HG03521 (cell line): ENCODE measurements around the gene MYO18B.

Source experiments
- ATAC-seq: cut with Tn5 transposase; IDR thresholded peaks from one replicate; pipeline ENCODE4 v1.9.1; 2021; ENCODE audit warnings: mild to moderate bottlenecking, moderate library complexity; ENCODE audit not compliant: unreplicated experiment

Gene MYO18B

GRCh38 chr22:25845985-25846745 is 104.2 kb downstream of the MYO18B start:
- no peak for ATAC-seq

- ATAC-seq, result no peak
Measured at GRCh38 chr22:25847451-25847850, 105.5 kb downstream of the MYO18B start.

GRCh38 chr22:25848954-25849353 is 107.0 kb downstream of the MYO18B start:
- ATAC-seq, result no peak

DNA sequence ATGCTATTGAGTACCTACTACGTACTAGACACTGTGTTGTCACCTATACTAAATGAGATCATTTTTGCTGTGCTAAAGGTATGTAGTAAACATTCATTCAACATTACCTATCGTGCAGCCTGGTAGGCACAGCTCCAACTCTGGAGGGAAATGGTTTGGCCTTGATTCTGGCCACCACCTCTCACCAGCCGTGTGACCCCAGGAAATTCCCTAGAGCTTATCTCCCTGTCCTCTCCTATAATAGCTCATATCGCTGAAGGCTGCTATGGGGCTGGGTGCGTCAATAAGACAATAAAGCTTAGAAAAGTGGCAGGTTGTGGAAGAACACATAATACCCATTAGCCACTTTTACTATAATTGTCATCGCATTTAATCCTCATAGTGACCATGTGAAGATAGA is 107.5 kb downstream of the MYO18B start:
- ATAC-seq, result no peak

- ATAC-seq, result no peak
Measured at GRCh38 chr22:25852223-25852622, 110.2 kb downstream of the MYO18B start.

- no peak for ATAC-seq
Measured at GRCh38 chr22:25853078-25853477, 111.1 kb downstream of the MYO18B start.

- no peak for ATAC-seq
Measured at GRCh38 chr22:25853501-25854284, 111.7 kb downstream of the MYO18B start.

- no peak for ATAC-seq
Measured at GRCh38 chr22:25869771-25870170, 127.8 kb downstream of the MYO18B start.

- ATAC-seq, result no peak
Measured at GRCh38 chr22:25874327-25874726, 132.3 kb downstream of the MYO18B start.

- no peak for ATAC-seq
Measured at GRCh38 chr22:25875461-25875860, 133.5 kb downstream of the MYO18B start.

- no peak for ATAC-seq
Measured at GRCh38 chr22:25876871-25877270, 134.9 kb downstream of the MYO18B start.

DNA sequence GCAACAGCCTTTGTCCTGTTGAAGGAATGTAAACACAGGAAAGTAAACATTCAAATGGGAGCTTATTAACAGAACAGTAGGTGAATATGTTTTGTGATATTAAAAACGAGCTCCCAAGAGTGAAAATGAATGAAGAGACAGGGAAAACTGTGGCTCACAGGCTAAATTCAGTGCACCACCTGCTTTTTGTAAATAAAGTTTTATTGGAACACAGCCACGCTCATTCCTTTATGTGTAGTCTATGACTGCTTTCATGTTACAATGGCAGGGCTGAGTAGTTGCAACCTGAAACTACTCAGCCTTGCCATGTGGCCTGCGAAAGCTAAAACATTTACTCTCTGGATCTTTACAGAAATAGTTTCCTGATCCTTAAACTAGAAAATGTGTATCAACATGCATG is 136.9 kb downstream of the MYO18B start:
- ATAC-seq, result no peak

GRCh38 chr22:25880524-25880923 is 138.5 kb downstream of the MYO18B start:
- no peak for ATAC-seq

- no peak for ATAC-seq
Measured at GRCh38 chr22:25881210-25881755, 139.3 kb downstream of the MYO18B start.

- no peak for ATAC-seq
Measured at GRCh38 chr22:25882360-25882759, 140.4 kb downstream of the MYO18B start.

DNA sequence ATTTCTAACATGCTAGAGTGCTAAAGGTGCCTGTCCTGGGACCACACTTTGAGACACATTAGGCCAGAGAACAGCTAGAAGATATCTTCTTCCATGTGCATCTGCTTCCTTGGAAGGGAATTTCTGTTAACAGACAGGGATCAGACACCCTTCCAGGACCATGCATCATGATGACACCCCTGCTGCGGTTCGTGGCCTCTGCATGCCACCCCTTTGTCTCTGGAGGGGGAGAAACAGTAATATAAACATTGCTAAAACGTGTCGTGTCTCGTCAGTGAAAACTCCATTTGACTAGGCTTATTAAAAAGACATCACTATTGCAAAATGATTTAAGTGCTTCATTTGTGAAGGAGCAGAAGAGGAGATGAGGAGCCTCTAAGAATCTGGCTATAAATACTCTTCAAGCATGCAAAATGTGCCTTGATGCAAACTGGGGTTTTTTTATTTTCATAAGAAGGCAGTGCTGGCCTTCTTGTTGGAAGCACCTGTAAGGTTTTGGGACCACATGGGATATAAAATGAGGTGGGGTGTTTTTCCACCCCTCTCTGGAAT is 141.6 kb downstream of the MYO18B start:
- no peak for ATAC-seq

DNA sequence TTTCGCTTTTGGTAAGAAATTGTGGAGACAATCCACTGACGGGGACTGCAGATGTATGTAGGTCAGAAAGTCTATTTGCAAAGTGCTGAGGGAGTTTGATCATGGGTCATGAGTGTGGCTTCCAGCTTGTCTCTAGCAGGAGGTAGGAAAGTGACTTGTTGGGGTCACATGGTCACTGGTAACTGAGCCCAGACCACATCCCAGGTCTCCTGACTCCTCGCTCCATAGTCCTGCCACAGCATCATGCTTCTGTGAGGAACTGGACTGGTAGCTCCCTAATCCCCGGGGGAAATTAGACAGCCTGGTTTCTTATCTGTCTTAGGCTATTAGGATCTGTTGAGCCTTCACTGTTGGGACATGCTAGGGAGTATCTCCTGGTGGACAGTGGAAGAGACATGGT is 142.1 kb downstream of the MYO18B start:
- ATAC-seq, result no peak

DNA sequence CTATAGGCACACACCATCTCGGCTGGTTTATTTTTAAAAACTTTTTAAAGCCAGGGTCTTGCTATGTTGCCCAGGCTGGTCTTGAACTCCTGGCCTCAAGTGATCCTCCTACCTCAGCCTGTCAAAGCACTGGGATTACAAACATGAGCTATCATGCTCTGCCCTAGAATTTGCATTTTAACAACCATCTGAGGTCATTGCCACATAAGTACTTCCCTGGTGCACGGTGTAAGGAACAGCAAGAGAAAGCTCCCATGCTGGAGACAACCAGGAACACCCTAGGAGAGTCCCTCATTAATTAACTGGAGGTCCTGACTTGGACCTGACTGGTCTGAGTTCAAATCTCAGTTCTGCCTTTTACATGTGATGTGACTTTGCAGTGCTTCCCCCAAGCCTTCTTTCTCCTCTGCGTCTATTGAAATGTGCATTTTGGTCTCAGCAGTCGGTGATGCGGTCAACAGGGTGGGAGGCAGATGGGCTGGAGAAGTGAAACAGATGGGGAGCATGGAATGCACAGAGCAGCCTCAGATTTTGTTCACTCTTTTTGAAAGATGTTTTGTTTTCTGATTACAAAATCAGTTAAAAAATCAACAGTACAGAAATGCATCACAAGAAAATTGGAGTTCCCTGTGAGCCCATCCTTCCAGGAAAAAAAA is 146.5 kb downstream of the MYO18B start:
- ATAC-seq, result no peak

DNA sequence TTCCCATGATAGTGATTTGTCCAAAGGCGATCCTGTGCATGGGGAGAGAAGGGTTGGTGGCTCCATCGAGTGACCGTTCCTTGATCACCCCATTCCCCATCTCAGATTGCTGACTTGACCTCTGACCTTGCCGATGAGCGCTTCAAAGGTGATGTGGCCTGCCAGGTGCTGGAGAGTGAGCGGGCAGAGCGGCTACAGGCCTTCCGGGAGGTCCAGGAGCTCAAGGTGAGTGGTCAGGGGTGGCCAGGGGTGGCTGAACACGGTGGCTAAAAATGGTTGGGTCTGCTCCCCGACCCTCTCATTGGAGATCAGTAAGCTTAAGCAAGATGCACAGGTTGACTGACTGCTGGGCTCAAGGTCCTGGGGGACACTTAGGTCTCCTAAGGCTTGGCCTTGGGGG is 148.7 kb downstream of the MYO18B start:
- no peak for ATAC-seq

DNA sequence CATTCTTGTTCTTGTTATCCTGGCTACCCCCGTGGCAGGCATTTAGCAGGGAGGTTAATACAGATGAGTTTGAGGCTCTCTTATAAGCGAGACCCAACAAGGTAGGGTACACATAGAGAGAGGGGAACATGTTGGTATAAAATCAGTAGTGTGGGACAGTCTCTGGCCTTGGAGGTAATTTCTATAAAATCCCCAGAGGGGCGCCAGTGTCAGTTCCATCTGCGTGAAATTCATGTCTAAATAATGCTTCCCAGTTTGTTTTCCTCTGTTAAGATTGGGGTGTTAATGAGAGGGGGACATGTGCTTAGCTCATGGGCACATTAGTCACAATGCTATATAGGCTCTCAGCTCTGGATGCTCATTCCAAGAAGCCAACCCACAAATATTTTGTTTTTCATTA is 150.7 kb downstream of the MYO18B start:
- ATAC-seq, result no peak

- no peak for ATAC-seq
Measured at GRCh38 chr22:25895678-25896077, 153.7 kb downstream of the MYO18B start.
